Testis (tissue), 2 donors: ENCODE data around the gene TRMT61B.

ENCODE experiments used
- POLR2A ChIP-seq: fragments of 450-650 bp; IDR thresholded peaks from one replicate; pipeline ENCODE4 v1.6.1; 2017; ENCODE audit warnings: antibody characterized with exemption, mild to moderate bottlenecking, moderate library complexity
- TF ChIP-seq, protein P1 (sequence below), 3 experiments: fragments of 450-650 bp in 2 of 3; fragments of 200-600 bp in 1 of 3; sonication (generic) in 1 of 3; IDR thresholded peaks; one replicate each; pipeline ENCODE4 v1.5.1; 2016 to 2019; ENCODE audit warnings: antibody characterized with exemption in 3 of 3, mild to moderate bottlenecking in 2 of 3, moderate library complexity in 1 of 3

DNA sequence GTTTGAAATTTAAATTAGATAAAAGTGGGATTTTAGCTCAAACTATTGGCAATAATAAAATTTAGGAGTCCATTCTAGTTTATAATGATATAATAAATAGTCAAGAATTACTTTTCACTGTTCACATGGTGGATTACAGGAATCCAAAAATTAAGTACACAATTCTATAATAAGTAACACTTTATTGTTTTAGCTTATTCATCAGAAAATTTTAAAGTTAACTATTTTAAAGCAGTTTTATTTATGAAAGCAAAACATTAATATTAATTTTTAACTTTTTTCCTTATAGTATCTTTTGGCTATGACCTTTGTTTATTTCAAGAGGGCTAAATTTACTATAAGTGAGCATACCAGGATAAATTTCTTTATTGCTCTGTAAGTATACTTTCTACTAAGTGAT is 48.1 kb downstream of the TRMT61B start:
- TF ChIP-seq, protein P1, sequence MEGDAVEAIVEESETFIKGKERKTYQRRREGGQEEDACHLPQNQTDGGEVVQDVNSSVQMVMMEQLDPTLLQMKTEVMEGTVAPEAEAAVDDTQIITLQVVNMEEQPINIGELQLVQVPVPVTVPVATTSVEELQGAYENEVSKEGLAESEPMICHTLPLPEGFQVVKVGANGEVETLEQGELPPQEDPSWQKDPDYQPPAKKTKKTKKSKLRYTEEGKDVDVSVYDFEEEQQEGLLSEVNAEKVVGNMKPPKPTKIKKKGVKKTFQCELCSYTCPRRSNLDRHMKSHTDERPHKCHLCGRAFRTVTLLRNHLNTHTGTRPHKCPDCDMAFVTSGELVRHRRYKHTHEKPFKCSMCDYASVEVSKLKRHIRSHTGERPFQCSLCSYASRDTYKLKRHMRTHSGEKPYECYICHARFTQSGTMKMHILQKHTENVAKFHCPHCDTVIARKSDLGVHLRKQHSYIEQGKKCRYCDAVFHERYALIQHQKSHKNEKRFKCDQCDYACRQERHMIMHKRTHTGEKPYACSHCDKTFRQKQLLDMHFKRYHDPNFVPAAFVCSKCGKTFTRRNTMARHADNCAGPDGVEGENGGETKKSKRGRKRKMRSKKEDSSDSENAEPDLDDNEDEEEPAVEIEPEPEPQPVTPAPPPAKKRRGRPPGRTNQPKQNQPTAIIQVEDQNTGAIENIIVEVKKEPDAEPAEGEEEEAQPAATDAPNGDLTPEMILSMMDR (IDR thresholded peaks at IDR 0.05): no peak
- no peak for TF ChIP-seq POLR2A
